GM21390 (cell line): Measurements from ENCODE around the gene RBMX2.

ENCODE experiments used
- ATAC-seq: cut with Tn5 transposase; IDR thresholded peaks from one replicate; pipeline ENCODE4 v1.9.1; 2021; ENCODE audit not compliant: unreplicated experiment

RBMX2 gene

GRCh38 chrX:130444641-130445336 lies 43.0 kb downstream of the RBMX2 start:
- no peak for ATAC-seq

DNA sequence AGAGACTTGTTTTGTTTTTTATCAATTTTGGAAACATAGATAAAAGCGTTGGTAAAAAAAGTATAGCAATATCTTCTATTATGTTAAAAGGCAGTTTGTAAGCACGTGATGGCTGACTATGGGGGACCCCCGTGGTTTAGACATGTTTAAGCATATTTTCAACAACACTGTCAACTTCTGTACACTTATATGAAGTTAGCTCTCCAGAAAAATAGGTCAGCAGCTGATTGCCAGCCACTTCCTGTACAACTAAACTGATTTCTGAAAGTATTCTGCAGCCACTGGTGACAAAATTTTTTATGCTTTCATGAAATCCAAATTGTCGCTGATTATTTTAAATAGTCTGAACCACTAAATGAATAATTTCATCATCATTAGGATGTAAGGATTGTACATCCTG lies 45.2 kb downstream of the RBMX2 start:
- ATAC-seq = no peak
